Tibial artery (tissue), 4 donors: Measurements from ENCODE around the gene CFAP73.

Source experiments
- DNase-seq, 2 donors: peaks; one replicate each; pipeline ENCODE4 v3.0.0-alpha.2; 2019
- H3K27ac ChIP-seq, 2 donors: fragments of 200-600 bp; sonication (generic) in 1 of 2; 1 replicate in 1 of 2; 2 replicates in 1 of 2; pipeline ENCODE4 v1.5.1; 2018 to 2019; ENCODE audit warnings: mild to moderate bottlenecking in 1 of 2
- H3K27me3 ChIP-seq, 2 donors: fragments of 200-600 bp; sonication (generic) in 1 of 2; one replicate each; pipeline versions ENCODE4 v1.5.1 to v1.6.0; 2016 to 2019
- H3K36me3 ChIP-seq, 3 donors: fragments of 200-600 bp; sonication (generic) in 2 of 3; one replicate each; pipeline ENCODE4 v1.5.1; 2016 to 2019; ENCODE audit warnings: mild to moderate bottlenecking in 2 of 3
- H3K4me1 ChIP-seq, 4 donors: fragments of 200-600 bp; sonication (generic) in 2 of 4; 1 replicate in 3 of 4; 2 replicates in 1 of 4; pipeline ENCODE4 v1.5.1; 2016 to 2019
- H3K4me3 ChIP-seq, 2 donors: fragments of 200-600 bp; sonication (generic) in 1 of 2; 1 replicate in 1 of 2; 2 replicates in 1 of 2; pipeline ENCODE4 v1.5.1; 2018 to 2019; ENCODE audit warnings: mild to moderate bottlenecking in 2 of 2
- H3K9me3 ChIP-seq, 3 donors: fragments of 200-600 bp; sonication (generic) in 1 of 3; one replicate each; pipeline ENCODE4 v1.5.1; 2016 to 2019
- CTCF ChIP-seq, 2 experiments: fragments of 200-600 bp in 1 of 2; fragments of 450-650 bp in 1 of 2; IDR thresholded peaks; one replicate each; pipeline ENCODE4 v1.5.1; 2017 to 2019; ENCODE audit warnings: antibody characterized with exemption in 2 of 2, mild to moderate bottlenecking in 1 of 2, moderate library complexity in 1 of 2
- intact Hi-C: fragments of 100-400 bp; cut with DNase I; formaldehyde crosslinking; loops from one replicate; pipeline ENCODE4 v1.15.0; 2023; ENCODE audit warnings: low total_unique reads

CFAP73 gene

GRCh38 chr12:113190761-113191160, 41.2 kb downstream of the CFAP73 start:
- peaks cover 0 to 39% (median 28%) of the 10 kb centered on the region in 4 donors for H3K4me1 ChIP-seq
- intact Hi-C loops: loop anchor here (5.0 to 10.0 kb wide), 2 partner anchors 82 to 144 kb away; partner anchors contain the start of gene SLC8B1
- TF ChIP-seq CTCF (IDR thresholded peaks at IDR 0.05): no peak
- H3K9me3 ChIP-seq: no peaks in the 10 kb centered on the region
- H3K36me3 ChIP-seq: peaks cover 6 to 30% (median 7%) of the 10 kb centered on the region in 3 donors
- no peak overlapping the region for H3K4me3 ChIP-seq
- no peak overlapping the region for H3K27ac ChIP-seq
- H3K27me3 ChIP-seq: no peaks in the 10 kb centered on the region
- no peak for DNase-seq

- no peaks in the 10 kb centered on the region for H3K9me3 ChIP-seq
- H3K4me3 ChIP-seq: no peak overlapping the region
- H3K4me1 ChIP-seq: peaks cover 0 to 37% (median 25%) of the 10 kb centered on the region in 4 donors
- H3K36me3 ChIP-seq: peaks cover 6 to 30% (median 7%) of the 10 kb centered on the region in 3 donors
- no peak for TF ChIP-seq CTCF (IDR thresholded peaks at IDR 0.05)
- intact Hi-C loops: loop anchor here (5.0 to 10.0 kb wide), 2 partner anchors 81 to 144 kb away; partner anchors contain the start of gene SLC8B1
- H3K27ac ChIP-seq: peak overlapping the region; percentile 12 to 67
- no peaks in the 10 kb centered on the region for H3K27me3 ChIP-seq
- no peak for DNase-seq
These were observed 41.7 kb downstream of the CFAP73 start for GRCh38 chr12:113191227-113191626.

DNA sequence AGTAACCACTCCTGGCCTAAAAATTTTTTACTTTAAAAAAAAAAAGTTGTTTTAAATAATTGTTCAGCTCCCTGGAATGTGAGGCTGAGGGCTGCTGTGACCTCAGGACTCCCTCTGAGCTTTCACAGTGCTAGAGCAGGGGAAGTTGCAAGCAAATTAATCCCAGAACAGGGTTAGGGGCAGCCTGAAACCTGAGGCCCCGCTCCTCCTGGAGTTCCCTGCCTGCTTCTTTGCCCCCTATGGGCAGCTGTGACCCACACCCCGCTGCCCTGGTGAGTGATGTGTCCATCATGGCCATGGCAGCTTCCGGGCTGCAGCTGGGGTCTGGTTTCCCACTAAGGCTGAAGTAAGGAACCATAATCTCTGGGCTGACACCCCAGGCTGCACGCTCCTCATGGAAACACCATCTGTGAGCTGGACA, 45.5 kb downstream of the CFAP73 start:
- peaks cover 6 to 26% (median 7%) of the 10 kb centered on the region in 3 donors for H3K36me3 ChIP-seq
- intact Hi-C loops: loop anchor here (5.0 to 10.0 kb wide), 3 partner anchors 77 to 162 kb away; partner anchors contain the start of genes PLBD2 and SLC8B1
- H3K9me3 ChIP-seq: no peaks in the 10 kb centered on the region
- no peak overlapping the region for H3K4me3 ChIP-seq
- H3K4me1 ChIP-seq: peaks cover 0 to 31% (median 15%) of the 10 kb centered on the region in 4 donors
- peak overlapping the region; percentile 39 to 67 for H3K27ac ChIP-seq
- TF ChIP-seq CTCF (IDR thresholded peaks at IDR 0.05): no peak
- no peak for DNase-seq
- no peaks in the 10 kb centered on the region for H3K27me3 ChIP-seq

DNA sequence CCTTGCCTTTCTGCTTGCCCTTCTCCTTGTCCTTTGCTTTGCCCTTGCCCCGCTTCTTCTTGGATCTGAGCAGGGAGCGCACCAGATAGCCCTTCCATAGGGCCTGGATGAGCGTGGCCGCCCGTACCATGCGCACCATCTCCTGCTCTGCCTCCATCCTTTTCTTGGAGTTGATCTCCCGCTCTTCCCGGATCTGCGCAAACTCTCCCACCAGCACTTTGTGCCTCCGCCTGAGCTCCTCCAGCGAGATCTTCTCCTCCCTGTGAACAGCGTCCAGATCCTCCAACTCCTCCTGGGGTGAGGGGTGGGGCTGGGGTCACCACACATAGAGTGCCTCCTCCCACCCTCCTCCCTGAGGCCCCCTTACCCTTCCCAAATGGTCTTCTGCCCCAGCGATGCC, 46.1 kb downstream of the CFAP73 start:
- Histone ChIP-seq H3K27ac (peak overlapping the region; percentile 39 to 67), H3K36me3 (peaks cover 6 to 22% (median 7%) of the 10 kb centered on the region in 3 donors), H3K27me3 (no peaks in the 10 kb centered on the region), H3K4me1 (peaks cover 0 to 31% (median 15%) of the 10 kb centered on the region in 4 donors), H3K9me3 (no peaks in the 10 kb centered on the region), H3K4me3 (no peak overlapping the region)
- no peak for DNase-seq
- intact Hi-C loops: loop anchor here (5.0 to 10.0 kb wide), 2 partner anchors 139 to 162 kb away; partner anchors contain the start of genes PLBD2 and SLC8B1
- no peak for TF ChIP-seq CTCF (IDR thresholded peaks at IDR 0.05)

DNA sequence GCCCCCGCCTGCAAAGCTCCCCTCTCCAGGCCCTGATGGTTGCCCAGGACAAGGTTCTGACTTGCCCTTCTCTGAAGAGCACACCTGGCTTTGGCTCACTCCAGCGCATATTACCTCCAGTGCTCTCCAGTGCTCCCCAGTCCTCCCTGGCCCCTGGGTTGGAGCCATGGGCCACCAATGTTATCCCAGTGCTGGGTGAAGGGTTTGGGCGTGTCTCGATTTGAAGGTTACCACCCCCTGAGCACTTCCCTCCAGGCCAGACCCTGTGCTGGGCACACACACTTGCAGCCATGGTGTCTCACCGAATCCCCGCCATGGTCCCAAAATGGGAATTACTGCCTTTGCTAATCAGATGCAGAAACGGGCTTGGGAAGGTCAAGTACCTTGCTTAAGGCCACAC, 47.1 kb downstream of the CFAP73 start:
- H3K4me3 ChIP-seq: no peak overlapping the region
- DNase-seq: no peak
- intact Hi-C loops: loop anchor here (5.0 to 10.0 kb wide), 2 partner anchors 138 to 161 kb away; partner anchors contain the start of genes PLBD2 and SLC8B1
- TF ChIP-seq CTCF (IDR thresholded peaks at IDR 0.05): no peak
- no peaks in the 10 kb centered on the region for H3K27me3 ChIP-seq
- H3K27ac ChIP-seq: peak overlapping the region in 1 of 2 donors; percentile 67
- H3K4me1 ChIP-seq: peaks cover 0 to 31% (median 15%) of the 10 kb centered on the region in 4 donors
- no peaks in the 10 kb centered on the region for H3K9me3 ChIP-seq
- H3K36me3 ChIP-seq: peaks cover 0 to 13% (median 5%) of the 10 kb centered on the region in 3 donors
